ENCODE results near the gene MRPS7. TPM values are rescaled to one million over a fixed set of nuclear protein-coding genes. Genes with fewer than 3 reads are reported as not detected.

Gene MRPS7
- total and polyA plus RNA-seq, 2 donors (not counting 1 experiment from before 2014, with no cell fraction given), result 44.2 to 51.5 TPM

GRCh38 chr17:75225016-75225415 lies 36.7 kb upstream of the MRPS7 start:
- Histone ChIP-seq H3K27me3 (ENCODE audit: control insufficient read depth, insufficient read depth, low read length) (no peaks in the 10 kb centered on the region), H3K27ac (ENCODE audit: insufficient read depth, low read length) (no peak overlapping the region), H3K9ac (ENCODE audit: insufficient read depth, low read length) (no peak overlapping the region), H3K36me3 (ENCODE audit: control insufficient read depth, insufficient read depth, low read length) (peaks cover 18% of the 10 kb centered on the region), H3K79me2 (ENCODE audit: control insufficient read depth, insufficient read depth, low read length) (no peaks in the 10 kb centered on the region), H3K4me2 (ENCODE audit: extremely low read depth, insufficient read depth, low read length) (no peak overlapping the region), H3K4me3 (replicated peaks in 1 of 4; ENCODE audit: control extremely low read depth in 1 of 4, insufficient read depth in 1 of 4, low read depth in 3 of 4, low read length in 4 of 4) (no peak overlapping the region), H3K9me3 (ENCODE audit: control insufficient read depth, insufficient read depth, low read depth, low read length) (no peaks in the 10 kb centered on the region), H3K4me1 (ENCODE audit: control insufficient read depth, extremely low read depth, insufficient read depth, low read length) (no peaks in the 10 kb centered on the region), H2AFZ (ENCODE audit: low read length) (no peak overlapping the region), H4K20me1 (ENCODE audit: control insufficient read depth, extremely low read depth, insufficient read depth, low read length) (no peaks in the 10 kb centered on the region)
- TF ChIP-seq CTCF (conservative IDR thresholded peaks at IDR 0.05 in 1 of 2, IDR thresholded peaks at IDR 0.05 in 1 of 2; ENCODE audit: low read depth in 1 of 2, low read length in 2 of 2) (no peak), EZH2 (IDR thresholded peaks at IDR 0.05; ENCODE audit: low read length, missing control alignments) (no peak)
- no peak for DNase-seq (ENCODE audit: low read depth in 2 of 2)

- no peak overlapping the region for H3K27ac ChIP-seq (ENCODE audit: insufficient read depth, low read length)
- H3K4me3 ChIP-seq (replicated peaks in 1 of 4; ENCODE audit: control extremely low read depth in 1 of 4, insufficient read depth in 1 of 4, low read depth in 3 of 4, low read length in 4 of 4), result no peak overlapping the region
- no peaks in the 10 kb centered on the region for H3K9me3 ChIP-seq (ENCODE audit: control insufficient read depth, insufficient read depth, low read depth, low read length)
- peaks cover 32% of the 10 kb centered on the region for H3K36me3 ChIP-seq (ENCODE audit: control insufficient read depth, insufficient read depth, low read length)
- H3K79me2 ChIP-seq (ENCODE audit: control insufficient read depth, insufficient read depth, low read length), result no peaks in the 10 kb centered on the region
- no peak overlapping the region for H2AFZ ChIP-seq (ENCODE audit: low read length)
- H3K4me1 ChIP-seq (ENCODE audit: control insufficient read depth, extremely low read depth, insufficient read depth, low read length), result no peaks in the 10 kb centered on the region
- H3K4me2 ChIP-seq (ENCODE audit: extremely low read depth, insufficient read depth, low read length), result no peak overlapping the region
- H3K9ac ChIP-seq (ENCODE audit: insufficient read depth, low read length), result no peak overlapping the region
- TF ChIP-seq CTCF (conservative IDR thresholded peaks at IDR 0.05 in 1 of 2, IDR thresholded peaks at IDR 0.05 in 1 of 2; ENCODE audit: low read depth in 1 of 2, low read length in 2 of 2) (no peak), EZH2 (IDR thresholded peaks at IDR 0.05; ENCODE audit: low read length, missing control alignments) (no peak)
- H3K27me3 ChIP-seq (ENCODE audit: control insufficient read depth, insufficient read depth, low read length), result no peaks in the 10 kb centered on the region
- no peaks in the 10 kb centered on the region for H4K20me1 ChIP-seq (ENCODE audit: control insufficient read depth, extremely low read depth, insufficient read depth, low read length)
- DNase-seq (ENCODE audit: low read depth in 2 of 2), result no peak
Measured at GRCh38 chr17:75227729-75228128, 34.0 kb upstream of the MRPS7 start.

- DNase-seq (ENCODE audit: low read depth in 2 of 2), result no peak
- no peak overlapping the region for H3K9ac ChIP-seq (ENCODE audit: insufficient read depth, low read length)
- no peak overlapping the region for H3K27ac ChIP-seq (ENCODE audit: insufficient read depth, low read length)
- H2AFZ ChIP-seq (ENCODE audit: low read length), result no peak overlapping the region
- no peaks in the 10 kb centered on the region for H3K4me1 ChIP-seq (ENCODE audit: control insufficient read depth, extremely low read depth, insufficient read depth, low read length)
- TF ChIP-seq CTCF (conservative IDR thresholded peaks at IDR 0.05 in 1 of 2, IDR thresholded peaks at IDR 0.05 in 1 of 2; ENCODE audit: low read depth in 1 of 2, low read length in 2 of 2) (no peak), EZH2 (IDR thresholded peaks at IDR 0.05; ENCODE audit: low read length, missing control alignments) (no peak)
- H3K4me3 ChIP-seq (replicated peaks in 1 of 4; ENCODE audit: control extremely low read depth in 1 of 4, insufficient read depth in 1 of 4, low read depth in 3 of 4, low read length in 4 of 4), result no peak overlapping the region
- H3K27me3 ChIP-seq (ENCODE audit: control insufficient read depth, insufficient read depth, low read length), result no peaks in the 10 kb centered on the region
- no peaks in the 10 kb centered on the region for H3K79me2 ChIP-seq (ENCODE audit: control insufficient read depth, insufficient read depth, low read length)
- no peaks in the 10 kb centered on the region for H4K20me1 ChIP-seq (ENCODE audit: control insufficient read depth, extremely low read depth, insufficient read depth, low read length)
- no peak overlapping the region for H3K4me2 ChIP-seq (ENCODE audit: extremely low read depth, insufficient read depth, low read length)
- peaks cover 34% of the 10 kb centered on the region for H3K36me3 ChIP-seq (ENCODE audit: control insufficient read depth, insufficient read depth, low read length)
- H3K9me3 ChIP-seq (ENCODE audit: control insufficient read depth, insufficient read depth, low read depth, low read length), result no peaks in the 10 kb centered on the region
Measured at GRCh38 chr17:75228305-75228704, 33.4 kb upstream of the MRPS7 start.

Data from fibroblast of lung (primary cell).